22Rv1 (cell line): Measurements from ENCODE around the gene STEAP1.
"Not testable (repeated sequence)": the region's sequence is repeated elsewhere in the genome, so short reads cannot be mapped to it uniquely, and the experiment has no call there.

Experiments
- ZFX ChIP-seq: fragments of 450-650 bp; IDR thresholded peaks from 2 replicates; pipeline ENCODE4 v1.6.1; 2017; ENCODE audit warnings: antibody characterized with exemption, borderline replicate concordance
- TF ChIP-seq, protein P1 (sequence below): fragments of 450-650 bp; IDR thresholded peaks from 2 replicates; pipeline ENCODE4 v1.5.1; 2017; ENCODE audit warnings: mild to moderate bottlenecking

DNA sequence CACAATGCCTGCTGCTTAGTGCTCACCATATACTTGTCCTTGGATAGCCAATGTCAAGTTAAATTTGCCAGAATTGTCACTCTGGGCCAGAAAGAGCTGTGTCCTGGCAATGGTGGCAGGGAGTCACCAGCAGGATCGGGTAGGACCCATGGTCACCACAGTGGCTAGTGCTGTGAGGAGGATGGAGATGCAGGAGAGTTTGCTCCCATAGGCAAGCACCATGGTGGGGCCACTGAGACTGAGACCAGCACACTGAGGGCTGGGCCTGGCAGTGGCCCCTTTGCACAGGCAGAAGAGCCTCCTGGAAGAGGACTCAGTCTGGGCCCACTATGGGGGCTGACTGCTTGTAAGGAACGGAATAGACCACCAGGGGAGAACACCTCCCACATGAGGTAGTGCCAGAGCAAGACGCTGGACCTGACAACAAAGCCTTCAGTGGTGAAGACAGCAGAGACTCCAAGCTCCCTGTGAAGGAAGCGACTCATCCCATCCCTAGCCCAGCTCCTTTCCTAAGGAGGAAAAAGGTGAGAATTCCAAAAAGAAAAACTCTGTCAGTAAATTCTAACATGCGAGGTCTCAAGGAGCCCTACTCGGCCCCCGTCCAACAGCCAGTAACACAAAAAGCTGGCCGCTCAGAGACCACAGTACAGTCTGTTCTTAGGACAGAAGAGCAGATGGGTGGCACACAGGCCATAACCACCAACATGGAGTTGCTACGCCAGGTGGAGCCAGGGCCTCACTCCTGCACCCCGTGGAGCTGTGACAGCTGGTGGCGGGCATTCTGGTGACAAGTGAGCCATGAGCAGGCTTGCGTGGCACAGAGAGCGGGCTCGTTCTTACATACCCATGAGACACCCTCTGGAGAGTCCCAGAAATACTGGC, 6.9 kb upstream of the STEAP1 start:
- TF ChIP-seq, protein P1, sequence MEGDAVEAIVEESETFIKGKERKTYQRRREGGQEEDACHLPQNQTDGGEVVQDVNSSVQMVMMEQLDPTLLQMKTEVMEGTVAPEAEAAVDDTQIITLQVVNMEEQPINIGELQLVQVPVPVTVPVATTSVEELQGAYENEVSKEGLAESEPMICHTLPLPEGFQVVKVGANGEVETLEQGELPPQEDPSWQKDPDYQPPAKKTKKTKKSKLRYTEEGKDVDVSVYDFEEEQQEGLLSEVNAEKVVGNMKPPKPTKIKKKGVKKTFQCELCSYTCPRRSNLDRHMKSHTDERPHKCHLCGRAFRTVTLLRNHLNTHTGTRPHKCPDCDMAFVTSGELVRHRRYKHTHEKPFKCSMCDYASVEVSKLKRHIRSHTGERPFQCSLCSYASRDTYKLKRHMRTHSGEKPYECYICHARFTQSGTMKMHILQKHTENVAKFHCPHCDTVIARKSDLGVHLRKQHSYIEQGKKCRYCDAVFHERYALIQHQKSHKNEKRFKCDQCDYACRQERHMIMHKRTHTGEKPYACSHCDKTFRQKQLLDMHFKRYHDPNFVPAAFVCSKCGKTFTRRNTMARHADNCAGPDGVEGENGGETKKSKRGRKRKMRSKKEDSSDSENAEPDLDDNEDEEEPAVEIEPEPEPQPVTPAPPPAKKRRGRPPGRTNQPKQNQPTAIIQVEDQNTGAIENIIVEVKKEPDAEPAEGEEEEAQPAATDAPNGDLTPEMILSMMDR = not testable (repeated sequence)
- TF ChIP-seq ZFX = not testable (repeated sequence)
